Measurements from ENCODE around the gene RUFY3.

DNA sequence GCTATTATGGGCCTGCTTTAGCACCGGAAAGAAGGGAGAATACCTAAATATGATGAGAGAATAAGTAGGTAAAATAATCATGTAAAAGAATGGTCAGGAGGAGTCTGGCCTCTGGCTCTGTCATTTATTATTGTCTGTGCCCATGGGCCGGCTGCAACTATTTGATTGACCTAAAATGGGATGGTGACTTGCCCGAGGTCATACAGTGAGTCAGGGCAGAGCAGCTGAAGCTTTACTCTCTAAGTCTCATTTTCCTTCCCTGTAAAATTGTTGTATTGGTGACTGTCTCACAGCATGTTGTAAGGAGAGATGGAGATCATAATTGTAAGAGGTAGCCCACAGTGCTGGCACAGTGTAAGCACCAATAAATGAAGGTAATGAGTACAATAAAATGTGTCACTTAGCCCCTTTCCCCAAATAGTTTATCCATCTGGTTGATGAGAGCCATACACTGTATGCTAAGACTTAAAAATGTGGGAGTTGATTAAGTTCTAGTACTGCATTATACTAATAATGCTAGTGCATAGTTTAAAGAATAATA, 39.6 kb downstream of the RUFY3 start:
- TF ChIP-seq, protein P1, sequence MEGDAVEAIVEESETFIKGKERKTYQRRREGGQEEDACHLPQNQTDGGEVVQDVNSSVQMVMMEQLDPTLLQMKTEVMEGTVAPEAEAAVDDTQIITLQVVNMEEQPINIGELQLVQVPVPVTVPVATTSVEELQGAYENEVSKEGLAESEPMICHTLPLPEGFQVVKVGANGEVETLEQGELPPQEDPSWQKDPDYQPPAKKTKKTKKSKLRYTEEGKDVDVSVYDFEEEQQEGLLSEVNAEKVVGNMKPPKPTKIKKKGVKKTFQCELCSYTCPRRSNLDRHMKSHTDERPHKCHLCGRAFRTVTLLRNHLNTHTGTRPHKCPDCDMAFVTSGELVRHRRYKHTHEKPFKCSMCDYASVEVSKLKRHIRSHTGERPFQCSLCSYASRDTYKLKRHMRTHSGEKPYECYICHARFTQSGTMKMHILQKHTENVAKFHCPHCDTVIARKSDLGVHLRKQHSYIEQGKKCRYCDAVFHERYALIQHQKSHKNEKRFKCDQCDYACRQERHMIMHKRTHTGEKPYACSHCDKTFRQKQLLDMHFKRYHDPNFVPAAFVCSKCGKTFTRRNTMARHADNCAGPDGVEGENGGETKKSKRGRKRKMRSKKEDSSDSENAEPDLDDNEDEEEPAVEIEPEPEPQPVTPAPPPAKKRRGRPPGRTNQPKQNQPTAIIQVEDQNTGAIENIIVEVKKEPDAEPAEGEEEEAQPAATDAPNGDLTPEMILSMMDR (IDR thresholded peaks at IDR 0.05), result no peak
- no peak for TF ChIP-seq POLR2AphosphoS5 (IDR thresholded peaks at IDR 0.05)
- TF ChIP-seq EP300 (IDR thresholded peaks at IDR 0.05), result no peak
